ENCODE measurements around the gene TAL1. TPM values are rescaled to one million over a fixed set of nuclear protein-coding genes. Genes with fewer than 3 reads are reported as not detected.

TAL1 gene
- total and polyA plus RNA-seq, 10 of the 15 experiments (the other 5 are each of a cell fraction or from before 2014, with no cell fraction given): 0.05 TPM; not detected in 9

DNA sequence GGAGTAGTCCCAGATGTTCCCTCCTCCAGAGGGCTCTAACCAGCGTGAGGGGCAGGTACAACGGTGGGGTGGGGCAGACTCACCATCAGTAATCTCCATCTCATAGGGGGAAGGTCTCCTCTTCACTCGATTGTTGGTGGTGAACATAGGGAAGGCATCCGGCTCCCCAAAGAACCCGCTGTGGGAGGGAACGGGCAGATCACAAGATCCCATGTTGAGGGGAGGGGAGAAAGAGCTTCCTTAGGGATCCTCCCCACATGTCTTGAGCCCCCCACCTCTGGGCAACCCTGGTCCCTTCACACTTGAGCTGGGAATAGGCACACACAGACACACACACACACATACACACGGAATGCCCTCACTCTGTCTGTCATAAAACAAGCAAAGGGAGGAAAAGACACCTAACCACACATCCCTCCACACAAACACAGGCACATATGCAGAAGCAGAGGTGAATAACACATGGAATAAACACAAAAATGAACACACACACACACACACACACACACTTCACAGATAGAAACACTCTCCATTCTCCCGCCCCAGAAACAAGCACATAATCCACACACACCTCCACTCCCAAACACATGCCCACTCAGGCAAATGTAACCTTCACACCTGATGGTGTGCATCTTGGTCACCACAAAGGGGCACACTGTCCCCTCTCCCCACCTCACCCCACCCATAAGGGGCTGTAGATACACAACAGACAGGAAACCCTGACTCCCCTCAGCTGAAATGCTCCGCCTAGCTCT is 7.9 kb downstream of the TAL1 start:
- H2AFZ ChIP-seq (ENCODE audit: control insufficient read depth, low read depth, low read length): no peak overlapping the region
- no peak overlapping the region for H3K4me3 ChIP-seq
- intact Hi-C loops (cut with micrococcal nuclease; ENCODE audit: unreplicated experiment) (no loop called here), in situ Hi-C loops (cut with MboI) (no loop called here)
- TF ChIP-seq MYC (IDR thresholded peaks at IDR 0.05; ENCODE audit: insufficient read depth, insufficient read length, insufficient replicate concordance, low read length, severe bottlenecking) (no peak), ETV6 (conservative IDR thresholded peaks at IDR 0.05 in 1 of 2, IDR thresholded peaks at IDR 0.05 in 1 of 2; ENCODE audit: borderline replicate concordance in 1 of 2, low read depth in 1 of 2) (no peak), RFX5 (IDR thresholded peaks at IDR 0.05; ENCODE audit: low read depth, low read length) (no peak), ZNF207 (IDR thresholded peaks at IDR 0.05; ENCODE audit: borderline replicate concordance) (no peak), MEF2A (IDR thresholded peaks at IDR 0.05; ENCODE audit: insufficient read depth, low read depth, low read length) (no peak), ASH2L (IDR thresholded peaks at IDR 0.05; ENCODE audit: borderline replicate concordance, low read depth) (no peak), NR2F1 (conservative IDR thresholded peaks at IDR 0.05) (no peak)
- DNase-seq (ENCODE audit: low read depth, low spot score) (no peak), ATAC-seq (no peak), FAIRE-seq (no peak)
- WGBS (ENCODE audit: insufficient coverage, insufficient replicate concordance, low lambda C conversion rate, missing lambda C conversion rate): 40% methylated on average over 9 of the region's 9 CpGs
- no peak overlapping the region for H3K4me2 ChIP-seq (ENCODE audit: control insufficient read depth, insufficient read depth)
- ChIA-PET SMC1A (ENCODE audit: uncharacterized antibody, unreplicated experiment) (no interaction called here), RAD21 (ENCODE audit: unreplicated experiment) (no interaction called here), CTCF (no interaction called here), POLR2A (no interaction called here)
- H3K36me3 ChIP-seq (ENCODE audit: control insufficient read depth in 2 of 2, insufficient read depth in 2 of 2, low read length in 1 of 2): no peaks in the 10 kb centered on the region
- no peaks in the 10 kb centered on the region for H3K79me2 ChIP-seq (ENCODE audit: control insufficient read depth, insufficient read depth, low read length)
- H3K9ac ChIP-seq (ENCODE audit: control insufficient read depth, insufficient read depth, low read length): no peak overlapping the region
- H4K20me1 ChIP-seq (ENCODE audit: control insufficient read depth, insufficient read depth): no peaks in the 10 kb centered on the region
- no peaks in the 10 kb centered on the region for H3K9me3 ChIP-seq (replicated peaks; ENCODE audit: control insufficient read depth, insufficient read depth, low read length)
- H3K4me1 ChIP-seq (ENCODE audit: control insufficient read depth, insufficient read depth, low read length): no peaks in the 10 kb centered on the region
- peaks cover 7 to 23% of the 10 kb centered on the region in 2 experiments for H3K27me3 ChIP-seq (replicated peaks in 1 of 2; ENCODE audit: control insufficient read depth in 2 of 2, insufficient read depth in 2 of 2, low read length in 1 of 2)
- no TSS peak for BruUV-seq (replicated peaks)
- no peak overlapping the region for H3K27ac ChIP-seq (ENCODE audit: control insufficient read depth, insufficient read depth)

All from GM12878 (cell line).